HG03460 (cell line): ENCODE results near the gene NGLY1.

Experiments used
- ATAC-seq: cut with Tn5 transposase; IDR thresholded peaks from one replicate; pipeline ENCODE4 v1.9.1; 2021; ENCODE audit not compliant: unreplicated experiment

NGLY1 gene

GRCh38 chr3:25713341-25713985 lies 69.8 kb downstream of the NGLY1 start:
- ATAC-seq: no peak

- ATAC-seq: no peak
These were observed 72.2 kb downstream of the NGLY1 start for GRCh38 chr3:25711090-25711489.

DNA sequence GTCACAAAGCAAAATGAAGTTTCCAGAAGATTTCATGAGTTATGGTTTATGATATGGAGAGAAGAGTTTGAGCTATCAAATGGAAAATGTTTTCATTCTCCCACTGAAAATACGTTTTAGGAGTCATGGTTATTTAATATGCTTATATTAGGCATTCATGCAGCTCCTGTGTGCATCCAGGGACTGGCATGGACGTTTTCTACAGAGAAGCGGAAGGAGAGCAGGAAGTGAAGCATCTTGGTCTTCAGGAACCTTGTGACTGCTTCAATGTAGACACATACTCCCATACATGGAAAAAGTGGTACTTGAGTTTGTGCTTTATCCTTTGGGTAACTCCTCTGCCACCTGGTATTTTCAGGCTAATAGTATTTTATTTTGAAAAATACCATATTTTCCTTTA lies 75.2 kb downstream of the NGLY1 start:
- ATAC-seq: no peak

- no peak for ATAC-seq
These were observed 75.8 kb downstream of the NGLY1 start for GRCh38 chr3:25707268-25707926.

DNA sequence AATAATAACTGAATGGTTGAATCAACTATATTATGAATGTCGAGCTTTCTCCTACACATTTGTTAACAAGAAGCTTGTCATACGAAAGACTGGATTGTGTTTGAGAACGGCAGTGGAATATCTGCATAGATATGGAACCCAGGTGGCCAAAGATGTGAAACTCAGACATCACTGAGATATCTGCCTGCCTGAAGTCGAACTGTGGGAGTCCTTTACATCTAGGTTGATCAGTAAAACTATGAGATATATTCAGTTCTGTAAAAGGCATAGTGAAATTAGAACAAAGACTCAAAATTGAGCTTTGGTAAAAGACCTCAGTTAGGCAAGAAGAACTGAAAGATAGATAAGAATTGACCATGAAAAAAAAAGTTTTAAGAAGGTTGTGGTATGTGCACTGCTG lies 77.0 kb downstream of the NGLY1 start:
- ATAC-seq: no peak

GRCh38 chr3:25697553-25697952 lies 85.7 kb downstream of the NGLY1 start:
- no peak for ATAC-seq

GRCh38 chr3:25695731-25696420 lies 87.4 kb downstream of the NGLY1 start:
- no peak for ATAC-seq

DNA sequence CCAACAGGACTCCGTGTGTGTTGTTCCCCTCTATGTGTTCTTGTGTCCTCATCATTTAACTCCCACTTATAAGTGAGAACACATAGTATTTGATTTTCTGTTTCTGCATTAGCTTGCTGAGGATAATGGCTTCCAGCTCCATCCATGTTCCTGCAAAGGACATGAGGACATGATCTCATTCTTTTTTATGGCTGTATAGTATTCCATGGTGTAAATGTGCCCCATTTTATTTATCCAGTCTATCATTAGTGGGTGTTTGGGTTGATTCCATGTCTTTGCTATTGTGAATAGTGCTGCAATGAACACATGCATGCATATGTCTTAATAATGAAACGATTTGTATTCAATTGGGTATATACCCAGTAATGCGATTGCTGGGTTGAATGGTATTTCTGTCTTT lies 90.0 kb downstream of the NGLY1 start:
- ATAC-seq: no peak

GRCh38 chr3:25692341-25692740 lies 90.9 kb downstream of the NGLY1 start:
- no peak for ATAC-seq

DNA sequence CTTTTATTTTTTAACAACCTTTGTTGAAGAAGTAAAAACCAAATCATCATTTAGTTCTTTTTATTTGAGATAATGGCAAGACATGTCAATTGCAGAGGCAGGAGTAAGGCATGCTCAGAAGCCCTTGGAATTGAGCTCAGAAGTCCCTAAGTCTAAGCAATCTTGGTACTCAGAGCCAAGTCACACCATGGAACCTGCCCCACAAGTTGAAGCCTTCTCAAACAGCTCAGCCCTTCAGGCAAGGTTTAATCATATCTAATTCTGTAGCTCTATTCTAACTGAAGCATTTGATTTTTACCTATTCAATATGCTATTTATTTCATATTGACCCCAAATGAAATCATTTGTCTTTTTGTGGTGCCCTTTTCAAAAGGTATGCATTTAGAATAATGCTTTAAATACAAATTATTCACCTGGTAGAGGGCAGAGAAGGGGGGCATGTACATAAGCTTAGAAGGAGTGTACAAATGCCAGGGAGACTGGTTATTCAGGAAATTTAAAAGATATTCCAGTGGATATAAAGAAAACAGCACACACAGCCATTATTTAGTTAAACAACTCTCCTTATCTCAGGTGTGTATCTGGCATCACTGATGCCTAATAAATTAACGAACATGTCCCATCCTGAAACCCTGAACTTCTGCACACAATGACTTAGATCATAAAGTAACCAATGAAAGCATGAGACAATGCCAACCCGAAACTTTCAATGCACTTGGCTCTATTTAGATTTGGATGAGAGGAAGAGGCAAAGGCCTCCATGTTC lies 92.3 kb downstream of the NGLY1 start:
- ATAC-seq: no peak

- ATAC-seq: no peak
These were observed 94.0 kb downstream of the NGLY1 start for GRCh38 chr3:25689226-25689625.

DNA sequence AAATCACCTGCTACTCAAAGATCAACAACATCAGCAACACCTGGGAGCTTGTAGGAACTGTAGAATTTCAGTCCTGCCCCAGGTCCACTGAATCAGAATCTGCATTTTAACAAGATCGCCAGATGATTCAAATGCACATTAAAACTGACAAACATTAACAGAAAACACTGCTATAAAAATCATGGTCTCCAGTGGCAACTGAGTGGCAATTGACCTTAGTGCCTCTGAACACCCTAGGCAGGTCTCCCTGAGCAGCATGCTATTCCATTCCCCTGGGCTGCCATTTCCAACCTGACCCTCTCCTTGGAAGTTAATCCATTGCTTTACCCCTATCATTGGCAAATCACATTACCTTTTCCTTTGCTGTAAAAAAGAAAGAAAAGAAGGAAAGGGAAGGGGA lies 95.5 kb downstream of the NGLY1 start:
- ATAC-seq: no peak

DNA sequence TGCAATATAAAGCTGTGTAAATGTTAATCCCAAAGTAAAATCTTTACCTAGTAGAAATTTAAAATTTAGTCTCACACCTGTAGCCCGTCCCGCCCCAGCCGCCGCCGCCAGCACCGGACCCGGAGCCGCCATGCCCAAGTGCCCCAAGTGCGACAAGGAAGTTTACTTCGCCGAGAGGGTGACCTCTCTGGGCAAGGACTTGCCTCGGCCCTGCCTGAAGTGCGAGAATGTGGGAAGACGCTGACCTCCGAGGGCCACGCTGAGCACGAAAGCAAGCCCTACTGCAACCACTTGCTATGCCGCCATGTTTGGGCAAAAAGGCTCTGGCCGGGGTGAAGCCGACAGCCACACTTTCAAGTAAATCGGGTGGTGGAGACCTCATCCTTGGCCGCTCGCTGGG lies 96.5 kb downstream of the NGLY1 start:
- ATAC-seq: no peak

GRCh38 chr3:25683882-25684281 lies 99.4 kb downstream of the NGLY1 start:
- no peak for ATAC-seq

DNA sequence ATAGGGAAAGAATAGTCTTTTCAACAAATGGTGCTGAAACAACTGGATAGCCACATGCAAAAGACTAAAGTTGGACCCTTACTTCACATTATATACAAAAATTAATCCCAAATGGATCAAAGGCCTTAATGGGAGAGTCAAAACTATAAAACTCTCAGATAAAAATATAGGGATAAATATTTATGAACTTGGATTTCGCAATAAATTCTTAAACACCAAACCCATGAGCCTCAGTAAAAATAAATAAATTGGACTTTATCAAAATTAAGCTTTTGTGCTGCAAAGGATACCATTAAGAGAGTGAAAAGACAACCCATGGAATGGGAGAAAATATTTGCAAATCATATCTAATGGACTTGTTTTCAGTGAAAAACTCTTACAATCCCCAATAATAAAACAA lies 99.8 kb downstream of the NGLY1 start:
- ATAC-seq: no peak

DNA sequence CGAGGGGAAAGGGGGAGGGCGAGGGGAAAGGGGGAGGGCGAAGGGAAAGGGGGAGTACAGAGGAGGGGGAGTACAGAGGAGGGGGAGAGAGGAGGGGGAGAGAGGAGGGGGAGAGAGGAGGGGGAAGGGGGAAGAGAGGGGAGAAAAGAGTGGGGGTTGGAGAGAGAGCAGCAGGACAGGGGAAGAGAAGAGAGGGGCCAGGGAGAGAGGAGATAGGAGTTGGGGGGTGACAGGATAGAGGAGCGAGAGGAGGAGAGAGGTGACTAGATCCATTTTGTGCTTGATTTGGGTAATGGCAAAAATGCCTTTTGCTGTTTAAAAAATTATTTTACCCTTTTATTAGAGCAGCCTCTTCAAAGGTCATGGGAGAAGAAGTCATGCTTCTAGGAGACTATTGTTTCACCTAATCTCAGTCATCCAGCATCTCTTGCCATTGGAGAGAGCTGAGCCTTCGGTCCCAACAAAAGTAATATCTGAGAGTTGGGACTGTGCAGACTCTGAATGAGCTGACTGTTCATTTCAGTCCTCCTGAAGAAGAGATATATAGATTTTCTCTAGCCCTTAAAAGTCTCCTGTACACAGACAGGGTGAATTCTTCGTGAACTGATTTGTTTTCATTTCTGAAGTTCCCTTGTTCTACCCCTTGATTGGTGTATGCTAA lies 103.5 kb downstream of the NGLY1 start:
- ATAC-seq: no peak

- ATAC-seq: no peak
These were observed 104.1 kb downstream of the NGLY1 start for GRCh38 chr3:25679166-25679565.

GRCh38 chr3:25678581-25678980 lies 104.7 kb downstream of the NGLY1 start:
- ATAC-seq: no peak

- no peak for ATAC-seq
These were observed 106.1 kb downstream of the NGLY1 start for GRCh38 chr3:25677121-25677520.

DNA sequence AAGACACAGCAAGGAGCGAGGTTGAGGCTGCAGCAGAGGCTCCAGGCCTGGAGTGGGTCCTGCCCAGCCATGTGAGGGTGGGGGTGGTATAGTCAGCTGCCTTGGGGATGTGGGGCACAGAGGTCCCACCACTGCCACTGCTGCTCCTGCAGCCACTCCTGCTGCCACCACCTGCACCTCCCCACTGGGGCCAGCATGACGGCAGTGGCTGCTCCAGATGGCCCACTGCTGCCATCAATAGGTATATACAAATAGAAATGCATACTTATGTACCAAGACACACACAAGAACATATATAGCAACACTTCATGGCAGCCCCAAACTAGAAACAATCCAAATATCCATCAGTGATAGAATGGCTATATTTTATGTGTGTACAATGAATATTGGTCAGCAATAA lies 108.6 kb downstream of the NGLY1 start:
- ATAC-seq: no peak

- no peak for ATAC-seq
These were observed 109.4 kb downstream of the NGLY1 start for GRCh38 chr3:25673738-25674298.
